Measurements from ENCODE around the gene HEXIM2.

The HEXIM2 gene

GRCh38 chr17:45127548-45128300 is 34.0 kb upstream of the HEXIM2 start:
- DNase-seq (ENCODE audit: low spot score), result no peak

DNA sequence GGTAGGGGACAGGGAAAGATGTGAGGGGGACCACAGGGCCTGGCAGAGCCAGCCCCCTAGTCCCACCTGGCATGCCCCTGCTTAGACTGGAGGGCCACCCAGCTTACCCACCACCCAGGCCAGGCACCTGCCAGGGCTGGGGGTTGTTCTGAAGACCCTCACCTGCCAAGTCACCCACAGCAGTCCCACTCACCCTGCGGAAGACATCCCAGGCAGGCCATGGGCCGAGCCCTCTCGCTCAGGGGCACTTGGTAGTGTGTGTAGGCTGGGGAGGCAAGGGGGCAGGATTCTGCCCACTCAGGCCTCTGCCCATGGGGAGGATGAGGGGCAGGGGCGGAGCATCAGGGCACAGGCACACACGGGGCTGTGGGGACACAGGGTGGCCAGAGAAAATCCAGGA is 33.3 kb upstream of the HEXIM2 start:
- no peak for DNase-seq (ENCODE audit: low spot score)

GRCh38 chr17:45128989-45129388 is 32.7 kb upstream of the HEXIM2 start:
- no peak for DNase-seq (ENCODE audit: low spot score)

- no peak for DNase-seq (ENCODE audit: low spot score)
Observed at GRCh38 chr17:45129426-45129939, 32.2 kb upstream of the HEXIM2 start.

DNA sequence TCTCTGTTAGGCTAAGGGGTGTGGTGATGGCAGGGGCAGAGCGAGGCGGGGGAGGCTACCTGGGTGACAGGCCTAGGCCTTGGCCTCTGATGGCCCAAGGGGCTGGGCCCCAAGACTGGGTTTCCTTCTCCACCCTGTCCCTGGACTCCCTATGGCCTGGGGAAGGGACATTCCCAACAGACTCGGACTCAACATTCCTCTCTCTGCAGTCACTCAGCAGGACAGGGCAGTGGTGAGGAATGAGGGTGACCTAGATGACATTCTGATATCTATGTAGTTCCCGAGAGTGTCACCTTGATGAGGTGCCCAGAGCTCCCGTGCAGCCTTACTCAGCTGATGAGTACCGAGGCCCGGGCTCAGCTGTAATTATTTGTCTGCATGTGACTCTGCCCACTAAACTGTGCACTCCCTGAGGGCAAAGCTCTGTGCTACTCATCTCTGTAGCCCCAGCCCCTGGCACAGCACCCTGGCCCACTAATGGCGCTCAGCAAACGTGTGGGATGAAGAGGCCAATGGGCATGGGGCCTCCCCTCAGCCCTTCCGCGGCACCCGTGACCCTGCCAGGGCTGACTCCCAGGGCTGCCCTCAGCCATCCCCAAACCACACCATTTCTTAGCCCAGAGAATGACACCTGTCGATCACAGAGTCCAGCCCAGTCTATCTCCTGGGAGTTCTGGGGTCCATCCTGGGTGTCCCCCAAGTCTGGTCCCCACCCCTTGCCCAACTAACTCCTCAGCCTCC is 31.6 kb upstream of the HEXIM2 start:
- DNase-seq (ENCODE audit: low spot score), result no peak

DNA sequence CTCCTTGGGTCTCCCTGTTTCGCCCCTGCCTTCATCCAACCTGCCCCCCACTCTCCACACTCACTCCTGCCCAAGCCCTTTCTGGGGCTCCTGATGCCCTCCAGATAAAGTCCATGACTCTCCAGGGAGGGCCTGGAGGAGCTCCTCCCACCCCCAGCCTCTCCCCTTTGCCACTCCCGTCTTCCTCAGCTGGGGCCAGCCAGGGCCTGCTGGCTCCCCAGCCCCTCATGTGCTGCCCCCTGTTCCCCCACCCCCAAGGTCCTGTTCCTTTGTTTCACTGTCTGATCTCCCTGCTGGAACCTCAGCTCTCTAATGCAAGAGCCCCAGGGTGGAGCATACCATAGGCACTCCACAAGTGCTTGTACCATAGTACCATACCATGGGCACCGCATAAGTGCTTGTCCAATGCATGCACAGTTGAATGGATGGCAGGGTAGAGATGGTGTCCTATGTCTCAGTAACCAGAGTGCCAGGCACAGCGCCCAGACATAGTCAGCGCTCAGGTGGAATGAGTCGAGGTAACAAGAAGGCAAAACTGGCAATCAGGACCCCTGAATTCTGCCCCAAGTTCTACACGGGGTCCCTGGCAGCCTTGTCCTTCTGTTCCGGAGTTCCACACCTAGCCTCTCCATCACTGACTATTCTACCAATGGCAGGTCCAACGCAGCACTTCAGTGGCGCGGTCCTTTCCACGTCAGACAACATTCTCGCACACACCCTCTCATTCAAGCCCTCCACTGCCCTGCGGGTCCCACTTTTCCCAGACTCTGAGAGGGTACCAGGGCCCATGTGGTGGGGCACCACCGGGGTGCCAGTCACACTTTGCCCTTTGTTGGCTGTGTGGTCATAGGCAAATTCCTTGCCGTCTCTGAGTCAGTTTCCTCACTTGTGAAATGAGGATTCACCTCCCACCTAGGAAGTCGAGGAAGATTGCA is 30.7 kb upstream of the HEXIM2 start:
- no peak for DNase-seq (ENCODE audit: low spot score)

GRCh38 chr17:45131616-45132319 is 29.9 kb upstream of the HEXIM2 start:
- peak; percentile 77 for DNase-seq (ENCODE audit: low spot score)

DNA sequence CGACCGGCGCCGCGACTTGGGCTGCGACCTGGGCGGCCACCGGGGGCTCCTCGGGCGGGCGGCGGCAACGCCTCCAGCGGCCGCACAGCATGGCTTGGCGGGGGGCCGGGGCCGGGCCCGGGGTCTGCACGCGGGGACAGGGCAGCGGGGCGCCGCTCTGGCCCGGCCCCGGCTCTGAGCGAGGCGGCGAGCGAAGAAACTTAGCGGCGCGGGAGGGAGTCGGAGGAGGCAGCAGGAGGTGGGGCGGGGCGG is 29.4 kb upstream of the HEXIM2 start, which contains the start of gene PLCD3:
PLCD3 (minus strand) TSS at position 196 of the 252 bp plus-strand sequence; CDS start at position 91, 105 bp downstream.
- no peak for DNase-seq (ENCODE audit: low spot score)

GRCh38 chr17:45132572-45133463 is 28.9 kb upstream of the HEXIM2 start:
- peak; percentile 87 for DNase-seq (ENCODE audit: low spot score)

DNA sequence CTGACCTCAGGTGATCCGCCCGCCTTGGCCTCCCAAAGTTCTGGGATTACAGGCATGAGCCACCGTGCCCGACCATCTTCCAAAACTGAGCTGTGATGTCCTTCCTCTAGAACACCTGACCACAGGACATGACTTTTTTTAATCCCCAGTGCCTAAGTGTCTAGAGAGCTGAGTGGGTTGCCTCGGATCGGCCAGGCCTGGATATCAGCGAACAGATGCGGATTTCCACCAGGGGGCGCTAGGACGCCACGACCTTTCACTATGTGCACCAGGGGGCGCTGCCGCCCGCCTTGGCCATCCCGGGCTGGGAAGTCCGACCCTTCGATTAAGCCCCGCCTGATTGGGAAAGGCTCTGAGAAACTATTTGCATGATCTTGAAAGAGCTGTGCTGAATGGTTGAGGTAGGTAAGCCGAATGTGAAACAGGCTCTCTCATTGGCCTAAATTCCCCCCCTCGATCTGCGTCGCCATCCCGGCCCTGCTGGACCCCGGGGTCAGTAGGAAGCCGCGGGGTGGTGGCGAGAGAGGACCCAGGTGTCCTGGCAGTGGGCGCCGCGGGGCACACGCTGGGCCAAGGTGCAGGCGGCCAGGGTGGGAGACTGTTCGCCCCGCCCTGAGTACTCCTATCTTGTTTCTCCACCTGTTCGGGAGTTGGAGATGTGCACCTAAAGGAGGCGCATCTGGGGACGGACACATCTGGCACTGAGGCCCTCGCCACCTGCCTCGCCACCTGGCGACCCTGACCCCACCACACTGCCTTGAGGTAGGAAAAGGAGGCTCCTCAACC is 26.3 kb upstream of the HEXIM2 start, which contains the start of gene ACBD4:
ACBD4 (plus strand) TSS at position 496 of the 786 bp plus-strand sequence. CDS start 458 bp downstream, outside the sequence.
- DNase-seq (ENCODE audit: low spot score), result peak; percentile 99

DNA sequence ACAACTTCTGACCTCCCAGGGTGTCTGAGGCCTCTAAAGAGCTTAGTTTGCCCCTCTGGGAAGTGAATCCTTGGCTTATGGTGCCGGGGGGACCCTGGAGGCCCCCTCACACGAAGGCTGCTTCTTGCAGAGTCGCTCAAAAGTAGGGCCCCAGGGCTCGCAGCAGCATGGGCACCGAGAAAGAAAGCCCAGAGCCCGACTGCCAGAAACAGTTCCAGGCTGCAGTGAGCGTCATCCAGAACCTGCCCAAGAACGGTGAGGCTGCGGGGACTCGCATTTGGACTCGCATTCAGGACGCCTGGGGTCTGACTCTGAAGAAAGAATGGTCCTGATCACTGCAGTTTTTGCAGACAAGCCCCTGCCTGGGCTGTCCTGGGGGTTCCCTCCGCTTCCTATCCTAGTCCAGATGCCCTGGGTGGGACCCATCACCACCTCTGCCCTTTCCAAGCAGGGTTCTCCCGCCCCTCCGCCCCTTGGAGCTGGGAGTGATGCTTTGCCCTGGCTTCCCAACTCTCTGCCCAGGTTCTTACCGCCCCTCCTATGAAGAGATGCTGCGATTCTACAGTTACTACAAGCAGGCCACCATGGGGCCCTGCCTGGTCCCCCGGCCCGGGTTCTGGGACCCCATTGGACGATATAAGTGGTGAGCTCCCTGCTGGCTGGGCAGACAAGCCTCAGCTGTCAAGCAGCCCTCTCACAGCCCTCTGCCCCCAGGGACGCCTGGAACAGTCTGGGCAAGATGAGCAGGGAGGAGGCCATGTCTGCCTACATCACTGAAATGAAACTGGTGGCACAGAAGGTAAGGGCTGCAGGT is 25.5 kb upstream of the HEXIM2 start:
- DNase-seq (ENCODE audit: low spot score), result peak; percentile 53

DNA sequence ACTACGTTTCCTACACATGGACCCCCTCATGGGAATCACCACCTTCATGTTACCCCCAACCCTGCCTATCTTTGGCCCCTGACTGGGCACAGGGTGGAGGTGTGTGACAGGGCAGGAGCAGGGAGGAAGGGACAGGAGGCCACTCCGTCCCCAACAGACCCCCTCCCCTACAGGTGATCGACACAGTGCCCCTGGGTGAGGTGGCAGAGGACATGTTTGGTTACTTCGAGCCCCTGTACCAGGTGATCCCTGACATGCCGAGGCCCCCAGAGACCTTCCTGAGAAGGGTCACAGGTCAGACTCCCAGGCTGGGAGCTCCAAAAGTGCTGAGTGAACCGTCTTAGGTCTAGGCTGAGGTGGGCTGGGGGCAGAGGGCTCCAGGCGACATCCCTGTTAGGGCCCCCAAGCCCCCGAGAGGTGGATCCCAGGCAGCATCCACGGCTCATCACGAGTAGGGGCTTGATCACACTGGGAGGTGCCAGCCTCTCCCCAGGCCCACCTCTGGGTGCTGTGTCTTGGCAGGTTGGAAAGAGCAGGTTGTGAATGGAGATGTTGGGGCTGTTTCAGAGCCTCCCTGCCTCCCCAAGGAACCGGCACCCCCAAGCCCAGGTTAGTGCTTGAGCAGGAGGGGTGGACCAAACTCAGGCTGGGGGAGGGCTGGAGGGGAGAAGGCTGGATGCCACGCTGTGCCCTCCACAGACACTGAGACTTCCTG is 24.7 kb upstream of the HEXIM2 start:
- no peak for DNase-seq (ENCODE audit: low spot score)

DNA sequence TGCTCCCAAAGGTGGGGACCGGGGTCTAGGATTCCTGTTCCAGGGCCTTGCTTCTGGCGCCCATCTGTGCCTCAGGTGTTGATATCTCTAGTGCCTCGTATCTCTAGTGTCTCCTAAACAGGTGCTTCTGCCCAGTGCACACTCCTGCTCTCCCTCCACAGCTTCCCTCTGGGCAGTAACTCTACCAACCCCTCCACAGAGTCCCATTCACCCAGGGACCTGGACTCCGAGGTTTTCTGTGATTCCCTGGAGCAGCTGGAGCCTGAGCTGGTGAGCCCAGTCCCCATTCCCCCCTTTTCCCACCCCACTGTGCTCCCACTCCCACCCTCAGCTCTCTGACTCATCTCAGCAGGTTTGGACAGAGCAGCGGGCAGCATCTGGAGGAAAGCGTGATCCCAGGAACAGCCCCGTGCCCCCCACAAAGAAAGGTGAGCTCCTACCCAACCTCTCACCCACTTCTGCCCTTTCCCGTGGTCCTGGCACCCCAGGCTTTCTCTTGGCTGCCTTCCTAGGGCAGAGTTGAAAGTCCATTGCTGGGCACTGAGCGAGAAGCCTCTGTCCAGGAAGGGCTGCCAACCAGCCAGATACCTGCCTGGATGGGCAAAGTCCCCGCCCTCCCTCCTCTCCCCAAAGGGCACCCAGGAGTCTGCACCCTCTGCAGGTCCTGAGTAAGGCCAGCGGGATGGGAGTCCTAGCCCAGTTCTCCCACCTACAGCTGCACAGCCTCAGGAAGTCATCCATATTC is 23.9 kb upstream of the HEXIM2 start:
- DNase-seq (ENCODE audit: low spot score), result no peak

- DNase-seq (ENCODE audit: low spot score), result no peak
Observed at GRCh38 chr17:45138911-45139532, 22.7 kb upstream of the HEXIM2 start.

DNA sequence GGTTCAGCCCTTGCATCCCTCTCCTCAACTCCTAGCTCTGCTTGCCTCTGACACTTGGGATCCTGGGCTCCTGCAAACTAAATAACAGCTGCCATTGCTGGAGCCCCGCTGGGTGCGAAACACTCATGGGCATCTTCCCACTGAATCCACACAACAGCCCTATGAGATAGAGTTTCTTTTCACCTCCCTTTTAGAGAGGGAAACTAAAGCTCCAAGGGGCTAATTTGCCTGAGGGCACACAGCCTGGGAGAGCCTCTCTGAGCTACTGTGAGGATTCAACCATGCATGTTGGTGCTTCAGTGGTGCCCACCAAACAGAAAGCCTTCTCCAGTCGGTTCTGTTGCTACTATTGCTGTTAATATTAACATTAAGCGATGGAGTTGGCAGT is 22.1 kb upstream of the HEXIM2 start:
- no peak for DNase-seq (ENCODE audit: low spot score)

- no peak for DNase-seq (ENCODE audit: low spot score)
Observed at GRCh38 chr17:45143094-45143670, 18.5 kb upstream of the HEXIM2 start.
